Measurements from ENCODE around the gene MYO1C. TPM values are rescaled to one million over a fixed set of nuclear protein-coding genes. Genes with fewer than 3 reads are reported as not detected.

Gene MYO1C
- polyA plus RNA-seq, 1 experiment: 321 TPM

DNA sequence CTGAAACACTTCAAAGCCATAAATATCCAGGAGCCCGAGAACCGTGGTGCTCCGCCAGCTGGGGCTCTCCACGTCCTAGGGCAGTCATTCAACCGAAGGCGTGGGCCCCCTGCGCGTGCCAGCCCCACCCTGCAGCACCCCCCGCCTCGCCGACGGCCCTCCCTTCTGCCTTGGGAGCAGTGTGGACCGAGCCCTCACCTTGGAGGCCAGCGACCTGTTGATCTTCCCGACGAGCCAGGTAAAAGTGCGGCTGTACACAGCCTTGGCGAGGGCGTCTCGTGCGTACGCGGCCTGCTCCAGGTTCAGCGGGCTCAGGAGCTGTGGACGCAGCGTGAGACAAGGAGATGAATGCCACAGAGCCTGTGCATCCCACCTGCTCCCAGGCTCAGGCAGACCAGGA, 14.1 kb downstream of the MYO1C start:
- no peaks in the 10 kb centered on the region for H3K27me3 ChIP-seq (ENCODE audit: control insufficient read depth, insufficient read depth, low read length)
- H3K36me3 ChIP-seq (ENCODE audit: control insufficient read depth, insufficient read depth, low read length): peaks cover 59% of the 10 kb centered on the region
- no peak overlapping the region for H3K4me3 ChIP-seq (ENCODE audit: low read depth, low read length)
- no peak for DNase-seq (ENCODE audit: low read depth)
- ChIA-PET POLR2A (no interaction called here), CTCF (interaction anchor here (1.4 kb wide), 1 partner anchor 67 kb away, joined by 3 read pairs; no protein-coding TSS in a partner anchor)
- TF ChIP-seq, protein P1, sequence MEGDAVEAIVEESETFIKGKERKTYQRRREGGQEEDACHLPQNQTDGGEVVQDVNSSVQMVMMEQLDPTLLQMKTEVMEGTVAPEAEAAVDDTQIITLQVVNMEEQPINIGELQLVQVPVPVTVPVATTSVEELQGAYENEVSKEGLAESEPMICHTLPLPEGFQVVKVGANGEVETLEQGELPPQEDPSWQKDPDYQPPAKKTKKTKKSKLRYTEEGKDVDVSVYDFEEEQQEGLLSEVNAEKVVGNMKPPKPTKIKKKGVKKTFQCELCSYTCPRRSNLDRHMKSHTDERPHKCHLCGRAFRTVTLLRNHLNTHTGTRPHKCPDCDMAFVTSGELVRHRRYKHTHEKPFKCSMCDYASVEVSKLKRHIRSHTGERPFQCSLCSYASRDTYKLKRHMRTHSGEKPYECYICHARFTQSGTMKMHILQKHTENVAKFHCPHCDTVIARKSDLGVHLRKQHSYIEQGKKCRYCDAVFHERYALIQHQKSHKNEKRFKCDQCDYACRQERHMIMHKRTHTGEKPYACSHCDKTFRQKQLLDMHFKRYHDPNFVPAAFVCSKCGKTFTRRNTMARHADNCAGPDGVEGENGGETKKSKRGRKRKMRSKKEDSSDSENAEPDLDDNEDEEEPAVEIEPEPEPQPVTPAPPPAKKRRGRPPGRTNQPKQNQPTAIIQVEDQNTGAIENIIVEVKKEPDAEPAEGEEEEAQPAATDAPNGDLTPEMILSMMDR (IDR thresholded peaks at IDR 0.05; ENCODE audit: insufficient read depth, low read depth, low read length): no peak

DNA sequence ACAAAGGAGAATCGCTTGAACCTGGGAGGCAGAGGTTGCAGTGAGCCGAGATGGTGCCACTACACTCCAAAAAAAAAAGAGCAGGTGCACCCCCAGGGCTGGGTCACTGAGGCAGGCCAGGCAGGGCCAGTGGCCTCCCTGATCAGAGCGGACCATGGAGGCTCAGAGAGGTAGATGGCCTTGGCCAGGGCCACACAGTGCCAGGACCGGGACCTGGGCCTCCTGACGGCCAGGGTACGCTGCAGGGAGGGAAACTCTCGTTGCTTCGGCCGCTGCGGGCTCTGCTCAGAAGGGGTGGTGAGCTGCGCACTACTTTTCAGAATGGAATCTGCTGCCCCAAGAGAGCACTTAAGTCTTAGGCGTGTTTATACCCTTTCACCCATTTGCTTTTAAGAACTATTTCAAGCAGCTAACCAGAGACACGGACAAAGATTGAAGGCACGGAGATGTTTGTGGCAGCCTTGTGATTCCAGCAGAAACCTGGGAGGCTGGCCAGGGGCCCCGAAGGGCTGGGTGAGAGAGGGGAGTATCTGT, 17.1 kb downstream of the MYO1C start:
- CTCF ChIA-PET: no interaction called here
- POLR2A ChIA-PET: no interaction called here
- TF ChIP-seq, protein P1 (IDR thresholded peaks at IDR 0.05; ENCODE audit: insufficient read depth, low read depth, low read length): no peak
- no peaks in the 10 kb centered on the region for H3K27me3 ChIP-seq (ENCODE audit: control insufficient read depth, insufficient read depth, low read length)
- H3K4me3 ChIP-seq (ENCODE audit: low read depth, low read length): no peak overlapping the region
- DNase-seq (ENCODE audit: low read depth): no peak
- H3K36me3 ChIP-seq (ENCODE audit: control insufficient read depth, insufficient read depth, low read length): peaks cover 56% of the 10 kb centered on the region

- H3K4me3 ChIP-seq (ENCODE audit: low read depth, low read length): no peak overlapping the region
- CTCF ChIA-PET: no interaction called here
- no peaks in the 10 kb centered on the region for H3K27me3 ChIP-seq (ENCODE audit: control insufficient read depth, insufficient read depth, low read length)
- peaks cover 56% of the 10 kb centered on the region for H3K36me3 ChIP-seq (ENCODE audit: control insufficient read depth, insufficient read depth, low read length)
- TF ChIP-seq, protein P1 (IDR thresholded peaks at IDR 0.05; ENCODE audit: insufficient read depth, low read depth, low read length): no peak
- DNase-seq (ENCODE audit: low read depth): no peak
- POLR2A ChIA-PET: no interaction called here
These were observed 17.9 kb downstream of the MYO1C start for GRCh38 chr17:1474402-1475189.

DNA sequence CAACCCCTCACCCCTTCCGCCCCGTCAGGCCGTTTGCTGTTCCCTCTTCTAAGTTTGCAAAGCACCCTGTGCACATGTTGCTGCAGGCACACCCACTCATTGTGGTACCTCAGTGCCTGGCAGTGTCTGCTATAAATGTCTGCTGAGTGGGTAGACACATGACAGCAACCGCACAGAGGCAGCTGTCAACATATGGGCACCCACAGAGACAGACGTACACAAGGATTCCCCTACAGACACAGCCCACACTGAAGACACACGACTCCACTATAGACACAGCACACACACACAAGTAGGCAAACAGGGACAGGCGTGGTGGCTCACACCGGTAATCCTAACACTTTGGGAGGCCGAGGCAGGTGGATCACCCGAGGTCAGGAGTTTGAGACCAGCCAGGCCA, 18.6 kb downstream of the MYO1C start:
- no peak overlapping the region for H3K4me3 ChIP-seq (ENCODE audit: low read depth, low read length)
- TF ChIP-seq, protein P1 (IDR thresholded peaks at IDR 0.05; ENCODE audit: insufficient read depth, low read depth, low read length): no peak
- no peaks in the 10 kb centered on the region for H3K27me3 ChIP-seq (ENCODE audit: control insufficient read depth, insufficient read depth, low read length)
- ChIA-PET CTCF (no interaction called here), POLR2A (no interaction called here)
- peaks cover 56% of the 10 kb centered on the region for H3K36me3 ChIP-seq (ENCODE audit: control insufficient read depth, insufficient read depth, low read length)
- no peak for DNase-seq (ENCODE audit: low read depth)

GRCh38 chr17:1473170-1473569, 19.3 kb downstream of the MYO1C start:
- TF ChIP-seq, protein P1 (IDR thresholded peaks at IDR 0.05; ENCODE audit: insufficient read depth, low read depth, low read length): no peak
- POLR2A ChIA-PET: no interaction called here
- H3K36me3 ChIP-seq (ENCODE audit: control insufficient read depth, insufficient read depth, low read length): peaks cover 56% of the 10 kb centered on the region
- no peak for DNase-seq (ENCODE audit: low read depth)
- CTCF ChIA-PET: interaction anchor here (0.8 kb wide), 1 partner anchor 17 kb away, joined by 3 read pairs; the partner anchor contains the start of gene CRK
- H3K27me3 ChIP-seq (ENCODE audit: control insufficient read depth, insufficient read depth, low read length): no peaks in the 10 kb centered on the region
- no peak overlapping the region for H3K4me3 ChIP-seq (ENCODE audit: low read depth, low read length)

All from BJ (cell line).